Posterior vena cava (tissue), 2 donors: ENCODE data around the gene TTYH1. TPM values are rescaled to one million over a fixed set of nuclear protein-coding genes. Genes with fewer than 3 reads are reported as not detected.
A peak's percentile ranks its signal among the peaks of the same experiment; 100 is the strongest.

Experiments used
- DNase-seq: peaks from one replicate; pipeline ENCODE4 v3.0.0-alpha.2; 2020; ENCODE audit warnings: low spot score
- intact Hi-C, 2 donors: fragments of 100-400 bp; cut with DNase I; formaldehyde crosslinking; loops; one replicate each; pipeline versions ENCODE4 v1.14.1 to v1.14.2; 2022 to 2023
- total RNA-seq, 2 donors: library from RNA; stranded (reverse); fragmentation: NEBNext Ultra II Directional; extraction: Animal tissue kit (Norgen Biotek cat#: 25700); gene quantifications; one replicate each; pipeline ENCODE4 v1.2.1, GENCODE V29; 2021
- donor health status: DM: yes; HTN: yes; CAD: no.
- donor health status: DM: yes; HTN: yes; CAD: no.

The TTYH1 gene
- total RNA-seq, 2 donors from 2014 or later = 0.60 to 1.4 TPM

DNA sequence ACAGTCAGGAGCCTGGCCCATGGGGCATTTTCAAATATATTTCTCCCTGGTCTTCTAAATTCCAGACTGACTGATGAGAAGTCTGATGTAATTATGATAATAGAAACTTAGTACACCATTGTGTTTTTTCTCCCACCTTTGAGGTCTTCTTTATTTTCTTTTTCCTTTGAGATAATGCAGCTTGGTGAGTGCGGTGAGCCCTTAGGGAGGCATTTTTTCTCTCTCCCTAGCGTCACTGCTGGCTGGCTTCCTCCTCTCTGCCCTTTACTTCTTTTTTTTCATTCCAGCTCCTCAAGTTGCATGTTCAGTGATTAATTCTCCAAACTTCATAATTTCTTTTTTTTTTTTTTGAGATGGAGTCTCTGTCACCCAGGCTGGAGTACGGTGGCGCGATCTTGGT lies 70.6 kb downstream of the TTYH1 start:
- DNase-seq = peak; percentile 23
- intact Hi-C loops = no loop called here

Other genes starting within 250 kb of the TTYH1 start
- gene TMC4, start 242.3 kb upstream of the TTYH1 start, total RNA-seq = 1 to 10 TPM; 1.1 to 1.4 TPM
- gene MBOAT7, start 225.9 kb upstream of the TTYH1 start, total RNA-seq = 10 to 100 TPM; 29.0 to 38.6 TPM
- gene TSEN34, start 224.2 kb upstream of the TTYH1 start, total RNA-seq = 10 to 100 TPM; 17.3 to 24.5 TPM
- 1,000 to 10,000 TPM in 1 of 2 donors, 100 to 1,000 TPM in 1; 777 to 1,026 TPM for gene RPS9, start 214.6 kb upstream of the TTYH1 start, total RNA-seq
- gene LILRB3, start 192.5 kb upstream of the TTYH1 start, total RNA-seq = 10 to 100 TPM; 14.6 to 25.5 TPM
- 1 to 10 TPM; 8.1 to 9.6 TPM for gene LILRA6, start 172.7 kb upstream of the TTYH1 start, total RNA-seq
- 10 to 100 TPM; 14.9 to 22.5 TPM for gene LILRB5, start 158.2 kb upstream of the TTYH1 start, total RNA-seq
- 10 to 100 TPM in 1 of 2 donors, 1 to 10 TPM in 1; 7.3 to 12.9 TPM for gene LILRB2, start 134.4 kb upstream of the TTYH1 start, total RNA-seq
- gene LILRA5, start 102.3 kb upstream of the TTYH1 start, total RNA-seq = 10 to 100 TPM in 1 of 2 donors, 1 to 10 TPM in 1; 6.2 to 11.7 TPM
- gene LILRA4, start 76.3 kb upstream of the TTYH1 start, total RNA-seq = under 1 TPM in 1 of 2 donors, not detected in 1; 0.57 TPM
- gene LAIR1, start 50.5 kb upstream of the TTYH1 start, total RNA-seq = 10 to 100 TPM; 18.3 to 42.2 TPM
- 100 to 1,000 TPM; 113 to 140 TPM for gene LENG8, start 33.7 kb downstream of the TTYH1 start, total RNA-seq
- gene LENG9, start 48.3 kb downstream of the TTYH1 start, total RNA-seq = 1 to 10 TPM; 4.2 to 5.1 TPM
- 10 to 100 TPM; 24.8 to 25.7 TPM for gene CDC42EP5, start 57.8 kb downstream of the TTYH1 start, total RNA-seq
- not detected for gene LAIR2, start 87.4 kb downstream of the TTYH1 start, total RNA-seq
- 1 to 10 TPM; 2.8 to 6.6 TPM for gene LILRA2, start 158.3 kb downstream of the TTYH1 start, total RNA-seq
- 1 to 10 TPM; 1.7 to 1.8 TPM for gene LILRA1, start 178.2 kb downstream of the TTYH1 start, total RNA-seq
- 1 to 10 TPM; 4.7 to 8.2 TPM for gene LILRB1, start 215.0 kb downstream of the TTYH1 start, total RNA-seq
- 1 to 10 TPM; 2.7 to 8.7 TPM for gene LILRB4, start 247.5 kb downstream of the TTYH1 start, total RNA-seq